IPS-18a (cell line): ENCODE measurements around the gene CTNNA1.

Source experiments
- H3K27ac ChIP-seq: one replicate; pipeline ENCODE4 v1.5.1; 2013; ENCODE audit warnings: low read length
- H3K27me3 ChIP-seq: one replicate; pipeline ENCODE4 v1.6.1; 2013; ENCODE audit warnings: mild to moderate bottlenecking, low read length; ENCODE audit not compliant: control insufficient read depth, insufficient read depth
- H3K36me3 ChIP-seq: one replicate; pipeline ENCODE4 v1.6.1; 2013; ENCODE audit warnings: low read depth, low read length; ENCODE audit not compliant: control insufficient read depth
- H3K4me1 ChIP-seq: one replicate; pipeline ENCODE4 v1.6.1; 2013; ENCODE audit warnings: low read depth, low read length; ENCODE audit not compliant: control insufficient read depth
- H3K4me3 ChIP-seq: one replicate; pipeline ENCODE4 v1.5.1; 2013; ENCODE audit warnings: low read length
- H3K9ac ChIP-seq: one replicate; pipeline ENCODE4 v1.6.1; 2013; ENCODE audit warnings: mild to moderate bottlenecking, low read length, moderate library complexity
- H3K9me3 ChIP-seq: one replicate; pipeline ENCODE4 v1.6.1; 2013; ENCODE audit warnings: low read depth, low read length; ENCODE audit not compliant: control insufficient read depth

The CTNNA1 gene

GRCh38 chr5:138843316-138844124, 90.3 kb downstream of the CTNNA1 start:
- H3K9me3 ChIP-seq = no peaks in the 10 kb centered on the region
- no peaks in the 10 kb centered on the region for H3K36me3 ChIP-seq
- no peak overlapping the region for H3K9ac ChIP-seq
- H3K27me3 ChIP-seq = no peaks in the 10 kb centered on the region
- H3K4me1 ChIP-seq = peaks cover 3% of the 10 kb centered on the region
- H3K4me3 ChIP-seq = no peak overlapping the region
- H3K27ac ChIP-seq = no peak overlapping the region

GRCh38 chr5:138844125-138844461, 90.9 kb downstream of the CTNNA1 start:
- no peak overlapping the region for H3K27ac ChIP-seq
- no peaks in the 10 kb centered on the region for H3K9me3 ChIP-seq
- no peak overlapping the region for H3K4me3 ChIP-seq
- peaks cover 5% of the 10 kb centered on the region for H3K4me1 ChIP-seq
- no peak overlapping the region for H3K9ac ChIP-seq
- H3K27me3 ChIP-seq = no peaks in the 10 kb centered on the region
- no peaks in the 10 kb centered on the region for H3K36me3 ChIP-seq

- Histone ChIP-seq H3K36me3 (no peaks in the 10 kb centered on the region), H3K9ac (no peak overlapping the region), H3K9me3 (no peaks in the 10 kb centered on the region), H3K4me1 (peaks cover 9% of the 10 kb centered on the region), H3K27ac (no peak overlapping the region), H3K4me3 (no peak overlapping the region), H3K27me3 (no peaks in the 10 kb centered on the region)
Observed at GRCh38 chr5:138844812-138845513, 91.7 kb downstream of the CTNNA1 start.

- Histone ChIP-seq H3K4me3 (no peak overlapping the region), H3K9ac (no peak overlapping the region), H3K27ac (no peak overlapping the region), H3K4me1 (peaks cover 9% of the 10 kb centered on the region), H3K9me3 (no peaks in the 10 kb centered on the region), H3K27me3 (no peaks in the 10 kb centered on the region), H3K36me3 (no peaks in the 10 kb centered on the region)
Observed at GRCh38 chr5:138849439-138849838, 96.2 kb downstream of the CTNNA1 start.

- H3K27me3 ChIP-seq = no peaks in the 10 kb centered on the region
- H3K36me3 ChIP-seq = no peaks in the 10 kb centered on the region
- no peaks in the 10 kb centered on the region for H3K9me3 ChIP-seq
- H3K9ac ChIP-seq = no peak overlapping the region
- no peak overlapping the region for H3K4me3 ChIP-seq
- H3K4me1 ChIP-seq = peaks cover 8% of the 10 kb centered on the region
- no peak overlapping the region for H3K27ac ChIP-seq
Observed at GRCh38 chr5:138849882-138850281, 96.7 kb downstream of the CTNNA1 start.

- peaks cover 6% of the 10 kb centered on the region for H3K4me1 ChIP-seq
- H3K36me3 ChIP-seq = no peaks in the 10 kb centered on the region
Observed at GRCh38 chr5:138850865-138851435, 97.7 kb downstream of the CTNNA1 start.

GRCh38 chr5:138853132-138853531, 99.9 kb downstream of the CTNNA1 start:
- Histone ChIP-seq H3K9me3 (no peaks in the 10 kb centered on the region), H3K27me3 (no peaks in the 10 kb centered on the region), H3K27ac (no peak overlapping the region), H3K36me3 (no peaks in the 10 kb centered on the region), H3K4me1 (peaks cover 6% of the 10 kb centered on the region), H3K4me3 (no peak overlapping the region), H3K9ac (no peak overlapping the region)

More at GRCh38 chr5:138850865-138851435, 97.7 kb downstream of the CTNNA1 start:
- no peaks in the 10 kb centered on the region for H3K9me3 ChIP-seq
- no peak overlapping the region for H3K9ac ChIP-seq
- no peaks in the 10 kb centered on the region for H3K27me3 ChIP-seq
- H3K27ac ChIP-seq = no peak overlapping the region
- no peak overlapping the region for H3K4me3 ChIP-seq

GRCh38 chr5:138867011-138867410, 113.8 kb downstream of the CTNNA1 start:
- H3K9me3 ChIP-seq = no peaks in the 10 kb centered on the region

GRCh38 chr5:138869038-138869437, 115.8 kb downstream of the CTNNA1 start:
- no peaks in the 10 kb centered on the region for H3K27me3 ChIP-seq
- H3K9ac ChIP-seq = no peak overlapping the region
- no peak overlapping the region for H3K4me3 ChIP-seq
- no peak overlapping the region for H3K27ac ChIP-seq
- H3K9me3 ChIP-seq = no peaks in the 10 kb centered on the region
- no peaks in the 10 kb centered on the region for H3K36me3 ChIP-seq
- peaks cover 39% of the 10 kb centered on the region for H3K4me1 ChIP-seq

More at GRCh38 chr5:138867011-138867410, 113.8 kb downstream of the CTNNA1 start:
- peaks cover 23% of the 10 kb centered on the region for H3K4me1 ChIP-seq
- H3K9ac ChIP-seq = no peak overlapping the region
- H3K4me3 ChIP-seq = no peak overlapping the region
- no peaks in the 10 kb centered on the region for H3K27me3 ChIP-seq
- H3K36me3 ChIP-seq = no peaks in the 10 kb centered on the region
- H3K27ac ChIP-seq = no peak overlapping the region

- Histone ChIP-seq H3K27ac (no peak overlapping the region), H3K4me3 (no peak overlapping the region), H3K9me3 (no peaks in the 10 kb centered on the region), H3K9ac (no peak overlapping the region), H3K4me1 (peaks cover 48% of the 10 kb centered on the region), H3K36me3 (no peaks in the 10 kb centered on the region), H3K27me3 (no peaks in the 10 kb centered on the region)
Observed at GRCh38 chr5:138869763-138870500, 116.7 kb downstream of the CTNNA1 start.

- no peaks in the 10 kb centered on the region for H3K36me3 ChIP-seq
- no peak overlapping the region for H3K9ac ChIP-seq
- H3K4me3 ChIP-seq = no peak overlapping the region
- peaks cover 55% of the 10 kb centered on the region for H3K4me1 ChIP-seq
- H3K9me3 ChIP-seq = no peaks in the 10 kb centered on the region
- no peak overlapping the region for H3K27ac ChIP-seq
- no peaks in the 10 kb centered on the region for H3K27me3 ChIP-seq
Observed at GRCh38 chr5:138870611-138871010, 117.4 kb downstream of the CTNNA1 start.
